Choroid plexus epithelial cell (primary cell): ENCODE data around the gene PNPLA2.
A peak's percentile ranks its signal among the peaks of the same experiment; 100 is the strongest.

Experiments
- DNase-seq: peaks from one replicate; pipeline ENCODE4 v3.0.0-alpha.2; 2010; ENCODE audit warnings: low read depth
- H3K4me3 ChIP-seq: 2 replicates; pipeline ENCODE4 v1.5.1; 2011; ENCODE audit warnings: low read depth, mild to moderate bottlenecking, control low read depth, low read length, moderate library complexity
- TF ChIP-seq, protein P1 (sequence below): conservative IDR thresholded peaks from 2 replicates; pipeline ENCODE4 v1.5.1; 2011; ENCODE audit warnings: low read depth, mild to moderate bottlenecking, control low read depth, inconsistent platforms, low read length, moderate library complexity

PNPLA2 gene

DNA sequence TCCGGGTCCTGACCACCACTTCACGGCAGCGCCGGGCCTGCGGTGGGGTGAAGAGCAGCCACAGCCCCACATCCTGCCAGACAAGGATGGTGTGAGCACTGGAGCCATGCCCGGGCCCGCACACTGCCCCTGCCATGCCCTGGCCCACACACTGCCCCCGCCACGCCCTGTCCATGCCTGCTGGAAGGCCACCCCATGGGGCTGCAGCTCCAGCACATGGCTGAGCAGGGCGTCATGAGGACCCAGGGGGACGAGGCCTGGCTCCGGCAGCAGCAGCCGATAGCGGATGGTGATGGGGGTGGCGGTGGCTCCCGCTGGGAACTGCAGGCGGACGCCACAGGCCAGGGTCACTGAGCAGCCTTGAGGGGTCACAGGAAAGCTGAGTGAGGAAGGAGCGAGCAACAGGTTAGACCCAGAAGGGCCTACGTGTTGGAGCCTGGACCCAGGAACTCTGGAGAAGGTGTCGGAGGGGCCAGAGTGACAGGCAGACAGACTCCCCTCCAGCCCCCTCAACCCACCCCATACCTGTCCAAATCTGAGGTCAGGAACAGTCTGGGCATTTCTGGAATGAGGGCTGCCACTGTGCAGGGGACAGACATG lies 16.6 kb upstream of the PNPLA2 start:
- DNase-seq: no peak
- H3K4me3 ChIP-seq: no peak overlapping the region
- TF ChIP-seq, protein P1, sequence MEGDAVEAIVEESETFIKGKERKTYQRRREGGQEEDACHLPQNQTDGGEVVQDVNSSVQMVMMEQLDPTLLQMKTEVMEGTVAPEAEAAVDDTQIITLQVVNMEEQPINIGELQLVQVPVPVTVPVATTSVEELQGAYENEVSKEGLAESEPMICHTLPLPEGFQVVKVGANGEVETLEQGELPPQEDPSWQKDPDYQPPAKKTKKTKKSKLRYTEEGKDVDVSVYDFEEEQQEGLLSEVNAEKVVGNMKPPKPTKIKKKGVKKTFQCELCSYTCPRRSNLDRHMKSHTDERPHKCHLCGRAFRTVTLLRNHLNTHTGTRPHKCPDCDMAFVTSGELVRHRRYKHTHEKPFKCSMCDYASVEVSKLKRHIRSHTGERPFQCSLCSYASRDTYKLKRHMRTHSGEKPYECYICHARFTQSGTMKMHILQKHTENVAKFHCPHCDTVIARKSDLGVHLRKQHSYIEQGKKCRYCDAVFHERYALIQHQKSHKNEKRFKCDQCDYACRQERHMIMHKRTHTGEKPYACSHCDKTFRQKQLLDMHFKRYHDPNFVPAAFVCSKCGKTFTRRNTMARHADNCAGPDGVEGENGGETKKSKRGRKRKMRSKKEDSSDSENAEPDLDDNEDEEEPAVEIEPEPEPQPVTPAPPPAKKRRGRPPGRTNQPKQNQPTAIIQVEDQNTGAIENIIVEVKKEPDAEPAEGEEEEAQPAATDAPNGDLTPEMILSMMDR: no peak

GRCh38 chr11:802693-803466 lies 15.8 kb upstream of the PNPLA2 start:
- TF ChIP-seq, protein P1: no peak
- no peak overlapping the region for H3K4me3 ChIP-seq
- DNase-seq: no peak

- DNase-seq: no peak
- H3K4me3 ChIP-seq: no peak overlapping the region
- TF ChIP-seq, protein P1: no peak
These were observed 15.3 kb upstream of the PNPLA2 start for GRCh38 chr11:803467-803742.

- TF ChIP-seq, protein P1: no peak
- H3K4me3 ChIP-seq: peak overlapping the region; percentile 64
- DNase-seq: no peak
These were observed 14.7 kb upstream of the PNPLA2 start for GRCh38 chr11:803770-804598.

- H3K4me3 ChIP-seq: peak overlapping the region; percentile 64
- DNase-seq: no peak
- TF ChIP-seq, protein P1: no peak
These were observed 14.1 kb upstream of the PNPLA2 start for GRCh38 chr11:804599-804964.

DNA sequence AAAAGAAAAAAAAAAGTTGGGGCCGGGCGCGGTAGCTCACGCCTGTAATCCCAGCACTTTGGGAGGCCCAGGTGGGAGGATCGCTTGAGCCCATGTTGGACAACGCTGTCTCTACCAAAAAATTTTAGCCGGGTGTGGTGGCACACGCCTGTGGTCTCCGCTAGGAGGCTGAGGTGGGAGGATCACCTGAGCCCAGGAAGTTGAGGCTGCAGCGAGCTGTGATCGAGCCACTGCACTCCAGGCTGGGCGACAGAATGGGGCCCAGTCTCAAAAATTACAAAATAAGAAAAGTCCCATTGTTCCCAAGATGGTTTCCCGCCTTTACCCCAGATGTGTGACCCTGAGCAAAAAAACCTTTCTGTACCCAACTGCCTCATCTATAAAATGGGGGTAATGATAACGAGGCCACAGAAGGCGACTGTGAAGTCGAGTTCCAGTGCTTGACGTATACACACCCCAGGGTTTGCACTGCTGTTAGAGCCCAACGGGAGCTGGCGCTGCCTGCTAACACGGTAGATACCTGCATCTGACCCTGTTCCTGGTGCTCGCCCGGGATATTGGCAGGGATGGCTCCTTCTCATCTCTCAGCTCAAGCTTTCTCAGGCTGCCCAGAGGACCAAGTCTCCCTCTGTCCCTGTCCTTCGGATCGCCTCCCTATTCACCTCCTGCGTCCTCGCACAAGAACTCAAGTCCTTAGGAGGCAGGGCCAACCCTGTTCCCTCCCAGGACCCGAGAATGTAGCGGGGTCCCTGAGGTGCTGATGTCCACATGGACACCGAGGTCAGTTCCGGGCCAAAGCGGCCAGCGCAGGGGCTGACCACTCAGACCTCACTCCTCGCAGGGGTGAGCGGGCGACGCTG lies 10.1 kb upstream of the PNPLA2 start:
- peak overlapping the region; percentile 93 for H3K4me3 ChIP-seq
- DNase-seq: no peak
- TF ChIP-seq, protein P1: no peak
